ENCODE data around the gene SLC9A9. TPM values are rescaled to one million over a fixed set of nuclear protein-coding genes. Genes with fewer than 3 reads are reported as not detected.

Gene SLC9A9
- total RNA-seq, 6 experiments from 2014 or later = 1.3 to 6.3 (median 3.0) TPM

GRCh38 chr3:143232981-143233380 is 615.3 kb downstream of the SLC9A9 start:
- Histone ChIP-seq H3K9me3 (no peaks in the 10 kb centered on the region), H3K4me1 (no peaks in the 10 kb centered on the region), H3K27ac (no peak overlapping the region), H3K27me3 (no peaks in the 10 kb centered on the region), H3K4me3 (no peak overlapping the region), H3K36me3 (no peaks in the 10 kb centered on the region)
- ATAC-seq = no peak
- intact Hi-C loops (cut with DNase I) = no loop called here
- WGBS (ENCODE audit: insufficient coverage, low coverage, low lambda C conversion rate, missing lambda C conversion rate) = 73% methylated on average over 1 of the region's 1 CpG
- DNase-seq = no peak
- TF ChIP-seq CTCF (IDR thresholded peaks at IDR 0.05) (no peak), POLR2A (IDR thresholded peaks at IDR 0.05) (no peak)

GRCh38 chr3:143228405-143228804 is 619.9 kb downstream of the SLC9A9 start:
- no peaks in the 10 kb centered on the region for H3K4me1 ChIP-seq
- H3K27ac ChIP-seq = no peak overlapping the region
- DNase-seq (no peak), ATAC-seq (no peak)
- no peaks in the 10 kb centered on the region for H3K36me3 ChIP-seq
- intact Hi-C loops (cut with DNase I) = no loop called here
- no CpG with 5 or more reads among the region's 12 CpGs for WGBS (ENCODE audit: insufficient coverage, low coverage, low lambda C conversion rate, missing lambda C conversion rate)
- no peaks in the 10 kb centered on the region for H3K9me3 ChIP-seq
- no peak overlapping the region for H3K4me3 ChIP-seq
- no peak for TF ChIP-seq CTCF (IDR thresholded peaks at IDR 0.05)
- no peak for TF ChIP-seq POLR2A (IDR thresholded peaks at IDR 0.05)
- no peaks in the 10 kb centered on the region for H3K27me3 ChIP-seq

- ATAC-seq = peak; percentile 28 to 75 (median 52)
- no peaks in the 10 kb centered on the region for H3K4me1 ChIP-seq
- intact Hi-C loops (cut with DNase I) = no loop called here
- 43% methylated on average over 10 of the region's 10 CpGs for WGBS (ENCODE audit: insufficient coverage, low coverage, low lambda C conversion rate, missing lambda C conversion rate)
- peak in 1 of 3 donors; percentile 50 for DNase-seq
- H3K27ac ChIP-seq = no peak overlapping the region
- TF ChIP-seq CTCF (IDR thresholded peaks at IDR 0.05) (no peak), POLR2A (IDR thresholded peaks at IDR 0.05) (no peak)
- no peaks in the 10 kb centered on the region for H3K9me3 ChIP-seq
- H3K36me3 ChIP-seq = no peaks in the 10 kb centered on the region
- H3K4me3 ChIP-seq = no peak overlapping the region
- no peaks in the 10 kb centered on the region for H3K27me3 ChIP-seq
These were observed 621.5 kb downstream of the SLC9A9 start for GRCh38 chr3:143226678-143227291.

GRCh38 chr3:143224716-143225115 is 623.6 kb downstream of the SLC9A9 start:
- Histone ChIP-seq H3K4me3 (no peak overlapping the region), H3K27ac (no peak overlapping the region), H3K36me3 (no peaks in the 10 kb centered on the region), H3K9me3 (no peaks in the 10 kb centered on the region), H3K4me1 (no peaks in the 10 kb centered on the region), H3K27me3 (no peaks in the 10 kb centered on the region)
- TF ChIP-seq CTCF (IDR thresholded peaks at IDR 0.05) (no peak), POLR2A (IDR thresholded peaks at IDR 0.05) (no peak)
- WGBS (ENCODE audit: insufficient coverage, low coverage, low lambda C conversion rate, missing lambda C conversion rate) = 89% methylated on average over 2 of the region's 2 CpGs
- intact Hi-C loops (cut with DNase I) = no loop called here
- ATAC-seq = no peak
- DNase-seq = no peak

GRCh38 chr3:143222981-143223380 is 625.3 kb downstream of the SLC9A9 start:
- DNase-seq (no peak), ATAC-seq (no peak)
- Histone ChIP-seq H3K4me3 (no peak overlapping the region), H3K27me3 (no peaks in the 10 kb centered on the region), H3K27ac (no peak overlapping the region), H3K36me3 (no peaks in the 10 kb centered on the region), H3K9me3 (no peaks in the 10 kb centered on the region), H3K4me1 (no peaks in the 10 kb centered on the region)
- TF ChIP-seq CTCF (IDR thresholded peaks at IDR 0.05) (no peak), POLR2A (IDR thresholded peaks at IDR 0.05) (no peak)
- 67% methylated on average over 1 of the region's 1 CpG for WGBS (ENCODE audit: insufficient coverage, low coverage, low lambda C conversion rate, missing lambda C conversion rate)
- intact Hi-C loops (cut with DNase I) = no loop called here

Measured in right lobe of liver (tissue), 6 donors.